HepG2 (cell line): ENCODE measurements around the gene ANTXR1. TPM values are rescaled to one million over a fixed set of nuclear protein-coding genes. Genes with fewer than 3 reads are reported as not detected.

Experiments
- ATAC-seq: fragments of 200-7000 bp; cut with Tn5 transposase; 3 replicates; pipeline ENCODE4 v1.9.1; 2020; ENCODE audit warnings: mild to moderate bottlenecking, moderate library complexity
- BruUV-seq: library from RNA; stranded (reverse); fragments of 400-500 nt; replicated peaks from 2 replicates; lab custom pipeline; 2021; lab: Mats Ljungman, UMichigan
- CTCF ChIA-PET: fragments of 300-600 bp; formaldehyde crosslinking; extraction: SDS; loops from one replicate; lab custom pipeline; 2021; ENCODE audit warnings: low total read pairs, inconsistent platforms, low intra/inter-chr PET ratio; lab: Yijun Ruan, JAX
- POLR2A ChIA-PET: fragments of 350-600 bp; sonication (Branson Sonifier 250); formaldehyde crosslinking; loops from one replicate; lab custom pipeline; 2020; ENCODE audit warnings: antibody characterized with exemption, inconsistent platforms; lab: Yijun Ruan, JAX
- DNase-seq: peaks from one replicate; pipeline ENCODE4 v3.0.0-alpha.2; 2015; ENCODE audit warnings: low spot score
- FAIRE-seq: peaks from 3 replicates; lab custom pipeline; 2011; peaks lifted over from hg19 to GRCh38; lab: Jason Lieb, UNC
- H2AFZ ChIP-seq: one replicate; pipeline ENCODE4 v1.6.1; 2011; ENCODE audit warnings: low read length, inconsistent platforms
- H3K27ac ChIP-seq: fragments of 300-600 bp; 3 replicates; pipeline ENCODE4 v1.8.0; 2011; ENCODE audit warnings: mixed run types, mild to moderate bottlenecking, mixed read lengths, low read length, inconsistent platforms; ENCODE audit not compliant: insufficient read depth; ENCODE audit errors: extremely low read length
- H3K27me3 ChIP-seq, 2 experiments: fragments of 200-600 bp in 1 of 2; 2 replicates in 1 of 2; 3 replicates in 1 of 2; pipeline versions ENCODE4 v1.6.0 to v1.8.0; 2011; ENCODE audit warnings: low read length in 2 of 2, mild to moderate bottlenecking in 2 of 2, moderate library complexity in 2 of 2, inconsistent platforms in 1 of 2; ENCODE audit not compliant: insufficient read depth in 2 of 2, control insufficient read depth in 1 of 2
- H3K36me3 ChIP-seq, 2 experiments: fragments of 200-600 bp in 1 of 2; replicated peaks in 1 of 2; 2 replicates in 1 of 2; 3 replicates in 1 of 2; pipeline versions ENCODE4 v1.5.1 to v1.8.0; 2011; ENCODE audit warnings: low read length in 2 of 2, inconsistent platforms in 1 of 2; ENCODE audit not compliant: insufficient read depth in 2 of 2, control insufficient read depth in 1 of 2
- H3K4me1 ChIP-seq: 2 replicates; pipeline ENCODE4 v1.5.1; 2012; ENCODE audit warnings: low read length, inconsistent platforms; ENCODE audit not compliant: insufficient read depth
- H3K4me2 ChIP-seq: 2 replicates; pipeline ENCODE4 v1.6.0; 2011; ENCODE audit warnings: low read depth, low read length, inconsistent platforms
- H3K4me3 ChIP-seq, 3 experiments: fragments of 200-600 bp in 1 of 3; sonication (generic), shearing (Covaris generic) in 1 of 3; replicated peaks in 1 of 3; 2 replicates each; pipeline ENCODE4 v1.5.1; 2011 to 2016; ENCODE audit warnings: low read length in 3 of 3, inconsistent platforms in 2 of 3, low read depth in 2 of 3, mild to moderate bottlenecking in 2 of 3, control low read depth in 1 of 3, mixed read lengths in 1 of 3; ENCODE audit not compliant: insufficient read depth in 1 of 3
- H3K79me2 ChIP-seq: one replicate; pipeline ENCODE4 v1.6.1; 2011; ENCODE audit warnings: low read length, inconsistent platforms; ENCODE audit not compliant: insufficient read depth
- H3K9ac ChIP-seq: 2 replicates; pipeline ENCODE4 v1.6.0; 2011; ENCODE audit warnings: mild to moderate bottlenecking, low read depth, low read length, inconsistent platforms; ENCODE audit not compliant: insufficient read depth
- H3K9me3 ChIP-seq: 2 replicates; pipeline ENCODE4 v1.5.1; 2012; ENCODE audit warnings: mild to moderate bottlenecking, low read length
- H4K20me1 ChIP-seq: 2 replicates; pipeline ENCODE4 v1.6.0; 2011; ENCODE audit warnings: inconsistent platforms, mild to moderate bottlenecking, low read length, moderate library complexity; ENCODE audit not compliant: insufficient read depth
- CBFB ChIP-seq: sonication (generic); formaldehyde crosslinking; IDR thresholded peaks from 2 replicates; pipeline ENCODE4 v1.4.0; 2020; ENCODE audit warnings: missing genetic modification reagents
- FOXJ3 ChIP-seq: sonication (generic); formaldehyde crosslinking; IDR thresholded peaks from 2 replicates; pipeline ENCODE4 v1.4.0; 2020; ENCODE audit warnings: missing genetic modification reagents, mild to moderate bottlenecking, borderline replicate concordance
- HDAC6 ChIP-seq: fragments of 200-600 bp; sonication (generic); IDR thresholded peaks from 2 replicates; pipeline ENCODE4 v1.7.0; 2017; ENCODE audit warnings: mild to moderate bottlenecking, antibody characterized with exemption, low read length, low read depth
- IRX3 ChIP-seq: sonication (generic); formaldehyde crosslinking; IDR thresholded peaks from 2 replicates; pipeline ENCODE4 v1.8.1; 2023; ENCODE audit warnings: mild to moderate bottlenecking, low read depth, missing genetic modification reagents, borderline replicate concordance
- KDM4B ChIP-seq: sonication (generic); formaldehyde crosslinking; IDR thresholded peaks from 2 replicates; pipeline ENCODE4 v1.4.0; 2020; ENCODE audit warnings: missing genetic modification reagents
- TARDBP ChIP-seq: sonication (generic); formaldehyde crosslinking; IDR thresholded peaks from 2 replicates; pipeline ENCODE4 v1.8.0; 2022; ENCODE audit warnings: mild to moderate bottlenecking, missing genetic modification reagents
- TBL1XR1 ChIP-seq: fragments of 150-350 bp; IDR thresholded peaks from 2 replicates; pipeline ENCODE4 v1.6.1; 2014; ENCODE audit warnings: borderline replicate concordance, low read length; ENCODE audit not compliant: partially characterized antibody
- TGIF2 ChIP-seq: IDR thresholded peaks from 2 replicates; pipeline ENCODE4 v1.6.1; 2016; ENCODE audit warnings: control low read depth, missing compliant biosample characterization
- ZBTB21 ChIP-seq: sonication (generic); formaldehyde crosslinking; IDR thresholded peaks from 2 replicates; pipeline ENCODE4 v1.4.0; 2020; ENCODE audit warnings: missing genetic modification reagents
- ZBTB7B ChIP-seq: sonication (generic); formaldehyde crosslinking; IDR thresholded peaks from 2 replicates; pipeline ENCODE4 v1.4.0; 2020; ENCODE audit warnings: missing genetic modification reagents
- ZFP90 ChIP-seq: sonication (generic); formaldehyde crosslinking; IDR thresholded peaks from 2 replicates; pipeline ENCODE4 v1.8.0; 2022; ENCODE audit warnings: missing genetic modification reagents, mild to moderate bottlenecking, inconsistent platforms, borderline replicate concordance
- ZNF337 ChIP-seq: sonication (generic); formaldehyde crosslinking; IDR thresholded peaks from 2 replicates; pipeline ENCODE4 v1.5.1; 2020; ENCODE audit warnings: missing genetic modification reagents, low read depth, mild to moderate bottlenecking, borderline replicate concordance
- ZNF33B ChIP-seq: sonication (generic); formaldehyde crosslinking; IDR thresholded peaks from 2 replicates; pipeline ENCODE4 v1.5.1; 2020; ENCODE audit warnings: mild to moderate bottlenecking, missing genetic modification reagents
- ZNF549 ChIP-seq: sonication (generic); formaldehyde crosslinking; IDR thresholded peaks from 2 replicates; pipeline ENCODE4 v1.5.0; 2020; ENCODE audit warnings: missing genetic modification reagents
- ZNF569 ChIP-seq: sonication (generic); formaldehyde crosslinking; IDR thresholded peaks from 2 replicates; pipeline ENCODE4 v1.5.0; 2020; ENCODE audit warnings: mild to moderate bottlenecking, missing genetic modification reagents, moderate library complexity, borderline replicate concordance
- ZNF589 ChIP-seq: sonication (generic); formaldehyde crosslinking; conservative IDR thresholded peaks from 2 replicates; pipeline ENCODE4 v1.8.0; 2022; ENCODE audit warnings: mild to moderate bottlenecking, moderate library complexity, missing genetic modification reagents
- ZNF598 ChIP-seq: sonication (generic); formaldehyde crosslinking; IDR thresholded peaks from 2 replicates; pipeline ENCODE4 v1.5.1; 2020; ENCODE audit warnings: mild to moderate bottlenecking, missing genetic modification reagents, borderline replicate concordance
- ZNF816 ChIP-seq: sonication (generic); formaldehyde crosslinking; IDR thresholded peaks from 2 replicates; pipeline ENCODE4 v1.8.0; 2022; ENCODE audit warnings: missing genetic modification reagents, mild to moderate bottlenecking, borderline replicate concordance
- ZSCAN20 ChIP-seq: sonication (generic); formaldehyde crosslinking; IDR thresholded peaks from 2 replicates; pipeline ENCODE4 v1.4.0; 2020; ENCODE audit warnings: missing genetic modification reagents, mild to moderate bottlenecking, borderline replicate concordance
- WGBS: methylation state at CpG from one replicate; pipeline ENCODE4 v1.1.6; 2017; ENCODE audit warnings: low lambda C conversion rate; 5-methylcytosine and 5-hydroxymethylcytosine counted together
- in situ Hi-C: cut with HindIII; loops from 2 replicates; pipeline ENCODE4 v1.10.0; 2017; ENCODE audit warnings: low pct_unique_long_range_greater_than_20kb; ENCODE audit not compliant: extremely low pct_ligation_motif_present
- intact Hi-C: fragments of 100-400 bp; cut with micrococcal nuclease; formaldehyde crosslinking; loops from one replicate; pipeline ENCODE4 v1.10.0; 2022; ENCODE audit not compliant: unreplicated experiment
- polyA plus RNA-seq, 8 experiments: library from polyadenylated mRNA; depleted of rRNA in 3 of 8; stranded (reverse) in 7 of 8; unstranded in 1 of 8; fragments of >200 nt; fragmentation: Illumina TruSeq in 4 of 8; extraction: Trizol in 4 of 8; gene quantifications; 2 replicates each; pipeline versions ENCODE4 v1.2.1 to v1.2.3, GENCODE V29; 2011 to 2016; ENCODE audit warnings: low read depth in 4 of 8, missing spikeins in 1 of 8, mixed read lengths in 1 of 8; ENCODE audit not compliant: insufficient read depth in 1 of 8
- total RNA-seq, 5 experiments: library from RNA; depleted of rRNA; stranded (reverse); fragments of >200 nt; fragmentation: Illumina TruSeq; extraction: Trizol; gene quantifications; 2 replicates each; pipeline ENCODE4 v1.2.3, GENCODE V29; 2016; ENCODE audit warnings: low read depth in 1 of 5
- TF ChIP-seq, protein P1 (sequence below): IDR thresholded peaks from 2 replicates; pipeline ENCODE4 v1.6.1; 2016; ENCODE audit warnings: low read depth
- TF ChIP-seq, protein P2 (sequence below): sonication (generic); formaldehyde crosslinking; IDR thresholded peaks from 2 replicates; pipeline ENCODE4 v1.5.1; 2020; ENCODE audit warnings: missing genetic modification reagents, mild to moderate bottlenecking, borderline replicate concordance
- TF ChIP-seq, protein P3 (sequence below): sonication (generic); formaldehyde crosslinking; IDR thresholded peaks from 2 replicates; pipeline ENCODE4 v1.4.0; 2020; ENCODE audit warnings: mild to moderate bottlenecking, missing genetic modification reagents

Gene ANTXR1
- total and polyA plus RNA-seq, 2 of the 13 experiments (the other 11 are each of a cell fraction or from before 2014, with no cell fraction given) = 4.5 to 12.7 TPM

DNA sequence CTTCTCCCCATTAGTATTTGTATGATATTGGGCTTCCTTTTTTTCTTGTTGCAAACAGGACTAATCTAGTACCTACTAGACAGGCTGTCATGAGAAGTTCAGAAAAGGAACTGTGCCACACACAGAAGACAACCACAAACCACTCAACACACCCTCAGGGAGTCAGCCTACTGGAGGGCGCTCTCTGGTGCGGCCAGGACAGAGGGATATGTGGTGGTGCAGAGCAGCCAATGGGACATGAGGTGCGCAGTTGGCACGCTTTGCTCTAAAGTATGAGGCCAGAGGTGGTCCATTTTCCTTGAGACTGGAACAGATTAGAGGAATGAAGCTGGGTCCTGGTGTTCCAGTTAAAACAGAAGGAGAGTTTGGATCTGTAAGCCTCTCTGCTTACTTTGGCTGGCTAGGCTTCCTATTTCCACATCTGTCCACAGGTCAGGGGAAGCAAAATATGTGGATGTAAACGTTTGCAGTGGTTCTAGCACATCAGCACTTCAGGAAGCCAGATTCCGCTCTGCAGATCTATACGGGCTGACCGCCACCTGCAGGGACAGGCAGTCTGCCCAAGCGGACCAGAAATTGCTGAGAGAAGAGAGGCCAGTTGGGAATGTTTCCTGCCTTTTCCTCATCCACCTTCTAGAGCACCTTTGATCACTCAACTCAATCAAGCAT lies 260.0 kb downstream of the ANTXR1 start:
- H3K27ac ChIP-seq = peak overlapping the region; percentile 53
- no peaks in the 10 kb centered on the region for H3K36me3 ChIP-seq
- no peaks in the 10 kb centered on the region for H3K9me3 ChIP-seq
- DNase-seq (peak; percentile 90), FAIRE-seq (peak; percentile 36), ATAC-seq (peak; percentile 99)
- peak overlapping the region; percentile 4 for H2AFZ ChIP-seq
- peak overlapping the region; percentile 28 for H3K4me2 ChIP-seq
- 58% methylated on average over 9 of the region's 9 CpGs for WGBS
- intact Hi-C loops = no loop called here
- no TSS peak for BruUV-seq
- CTCF ChIA-PET = no interaction called here
- no peaks in the 10 kb centered on the region for H3K27me3 ChIP-seq
- H3K4me3 ChIP-seq = no peak overlapping the region
- H3K4me1 ChIP-seq = peaks cover 24% of the 10 kb centered on the region
- H3K9ac ChIP-seq = 0 out of 2 replicates have a peak overlapping the region, but pooled peaks have one; percentile 17
- in situ Hi-C loops = no loop called here
- POLR2A ChIA-PET = no interaction called here
- H4K20me1 ChIP-seq = no peaks in the 10 kb centered on the region
- no peaks in the 10 kb centered on the region for H3K79me2 ChIP-seq
- TF ChIP-seq ZNF33B (CRISPR knock-in tag) = 0 out of 2 replicates have a peak, but pooled peaks have one; percentile 50
- no peak for TF ChIP-seq KDM4B (CRISPR knock-in tag)
- TF ChIP-seq ZSCAN20 (CRISPR knock-in tag) = 0 out of 2 replicates have a peak, but pooled peaks have one; percentile 38
- TF ChIP-seq ZFP90 (CRISPR knock-in tag) = no peak
- 0 out of 2 replicates have a peak, but pooled peaks have one; percentile 29 for TF ChIP-seq CBFB (CRISPR knock-in tag)
- TF ChIP-seq ZBTB21 (CRISPR knock-in tag) = no peak
- TF ChIP-seq, protein P1, sequence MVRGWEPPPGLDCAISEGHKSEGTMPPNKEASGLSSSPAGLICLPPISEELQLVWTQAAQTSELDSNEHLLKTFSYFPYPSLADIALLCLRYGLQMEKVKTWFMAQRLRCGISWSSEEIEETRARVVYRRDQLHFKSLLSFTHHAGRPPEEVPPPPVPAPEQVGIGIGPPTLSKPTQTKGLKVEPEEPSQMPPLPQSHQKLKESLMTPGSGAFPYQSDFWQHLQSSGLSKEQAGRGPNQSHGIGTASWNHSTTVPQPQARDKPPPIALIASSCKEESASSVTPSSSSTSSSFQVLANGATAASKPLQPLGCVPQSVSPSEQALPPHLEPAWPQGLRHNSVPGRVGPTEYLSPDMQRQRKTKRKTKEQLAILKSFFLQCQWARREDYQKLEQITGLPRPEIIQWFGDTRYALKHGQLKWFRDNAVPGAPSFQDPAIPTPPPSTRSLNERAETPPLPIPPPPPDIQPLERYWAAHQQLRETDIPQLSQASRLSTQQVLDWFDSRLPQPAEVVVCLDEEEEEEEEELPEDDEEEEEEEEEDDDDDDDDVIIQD (CRISPR knock-in tag) = peak; percentile 86; the same call in 1 of the 2 replicates
- no peak for TF ChIP-seq IRX3 (CRISPR knock-in tag)
- TF ChIP-seq ZNF569 (CRISPR knock-in tag) = no peak
- TF ChIP-seq ZNF549 (CRISPR knock-in tag) = no peak
- TF ChIP-seq ZNF598 (CRISPR knock-in tag) = no peak
- no peak for TF ChIP-seq TGIF2 (CRISPR knock-in tag)
- TF ChIP-seq FOXJ3 (CRISPR knock-in tag) = no peak
- peak; percentile 75; the same call in 1 of the 2 replicates for TF ChIP-seq TARDBP (CRISPR knock-in tag)
- TF ChIP-seq ZNF589 (CRISPR knock-in tag) = no peak
- TF ChIP-seq, protein P2, sequence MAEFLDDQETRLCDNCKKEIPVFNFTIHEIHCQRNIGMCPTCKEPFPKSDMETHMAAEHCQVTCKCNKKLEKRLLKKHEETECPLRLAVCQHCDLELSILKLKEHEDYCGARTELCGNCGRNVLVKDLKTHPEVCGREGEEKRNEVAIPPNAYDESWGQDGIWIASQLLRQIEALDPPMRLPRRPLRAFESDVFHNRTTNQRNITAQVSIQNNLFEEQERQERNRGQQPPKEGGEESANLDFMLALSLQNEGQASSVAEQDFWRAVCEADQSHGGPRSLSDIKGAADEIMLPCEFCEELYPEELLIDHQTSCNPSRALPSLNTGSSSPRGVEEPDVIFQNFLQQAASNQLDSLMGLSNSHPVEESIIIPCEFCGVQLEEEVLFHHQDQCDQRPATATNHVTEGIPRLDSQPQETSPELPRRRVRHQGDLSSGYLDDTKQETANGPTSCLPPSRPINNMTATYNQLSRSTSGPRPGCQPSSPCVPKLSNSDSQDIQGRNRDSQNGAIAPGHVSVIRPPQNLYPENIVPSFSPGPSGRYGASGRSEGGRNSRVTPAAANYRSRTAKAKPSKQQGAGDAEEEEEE (CRISPR knock-in tag) = no peak
- TF ChIP-seq TBL1XR1 = no peak
- TF ChIP-seq ZNF816 (CRISPR knock-in tag) = no peak
- TF ChIP-seq ZNF337 (CRISPR knock-in tag) = no peak
- TF ChIP-seq, protein P3, sequence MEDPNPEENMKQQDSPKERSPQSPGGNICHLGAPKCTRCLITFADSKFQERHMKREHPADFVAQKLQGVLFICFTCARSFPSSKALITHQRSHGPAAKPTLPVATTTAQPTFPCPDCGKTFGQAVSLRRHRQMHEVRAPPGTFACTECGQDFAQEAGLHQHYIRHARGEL (CRISPR knock-in tag) = 0 out of 2 replicates have a peak, but pooled peaks have one; percentile 29
- TF ChIP-seq HDAC6 = no peak
- peak; percentile 72; the same call in 1 of the 2 replicates for TF ChIP-seq ZBTB7B (CRISPR knock-in tag)
